ENCODE data around the gene CPPED1.
A peak's percentile ranks its signal among the peaks of the same experiment; 100 is the strongest.
"Not testable (repeated sequence)": the region's sequence is repeated elsewhere in the genome, so short reads cannot be mapped to it uniquely, and the experiment has no call there.

The CPPED1 gene

GRCh38 chr16:12803203-12804093 is at the start of gene CPPED1:
CPPED1 (minus strand) TSS chr16:12803887; CDS start chr16:12803776, 111 bp downstream.
- peak; percentile 88 for DNase-seq (ENCODE audit: low spot score)

- no peak for DNase-seq (ENCODE audit: low spot score)
Observed at GRCh38 chr16:12850186-12850585, 46.5 kb upstream of the CPPED1 start.

GRCh38 chr16:12846592-12846991 is 42.9 kb upstream of the CPPED1 start:
- DNase-seq (ENCODE audit: low spot score), result no peak

GRCh38 chr16:12845282-12845681 is 41.6 kb upstream of the CPPED1 start:
- no peak for DNase-seq (ENCODE audit: low spot score)

GRCh38 chr16:12837756-12838155 is 34.1 kb upstream of the CPPED1 start:
- DNase-seq (ENCODE audit: low spot score), result no peak

GRCh38 chr16:12837291-12837690 is 33.6 kb upstream of the CPPED1 start:
- no peak for DNase-seq (ENCODE audit: low spot score)

GRCh38 chr16:12833926-12834325 is 30.2 kb upstream of the CPPED1 start:
- no peak for DNase-seq (ENCODE audit: low spot score)

GRCh38 chr16:12829096-12829888 is 25.6 kb upstream of the CPPED1 start:
- DNase-seq (ENCODE audit: low spot score), result no peak

- no peak for DNase-seq (ENCODE audit: low spot score)
Observed at GRCh38 chr16:12828206-12828605, 24.5 kb upstream of the CPPED1 start.

- DNase-seq (ENCODE audit: low spot score), result no peak
Observed at GRCh38 chr16:12826559-12826958, 22.9 kb upstream of the CPPED1 start.

- DNase-seq (ENCODE audit: low spot score), result peak; percentile 69
Observed at GRCh38 chr16:12819126-12820117, 15.7 kb upstream of the CPPED1 start.

GRCh38 chr16:12818326-12818725 is 14.6 kb upstream of the CPPED1 start:
- DNase-seq (ENCODE audit: low spot score), result no peak

GRCh38 chr16:12816791-12817214 is 13.1 kb upstream of the CPPED1 start:
- not testable (repeated sequence) for DNase-seq (ENCODE audit: low spot score)

GRCh38 chr16:12815361-12815760 is 11.7 kb upstream of the CPPED1 start:
- no peak for DNase-seq (ENCODE audit: low spot score)

- DNase-seq (ENCODE audit: low spot score), result not testable (repeated sequence)
Observed at GRCh38 chr16:12813734-12814133, 10.0 kb upstream of the CPPED1 start.

GRCh38 chr16:12813321-12813720 is 9.6 kb upstream of the CPPED1 start:
- DNase-seq (ENCODE audit: low spot score), result not testable (repeated sequence)

GRCh38 chr16:12811441-12812383 is 8.0 kb upstream of the CPPED1 start:
- no peak for DNase-seq (ENCODE audit: low spot score)

- DNase-seq (ENCODE audit: low spot score), result no peak
Observed at GRCh38 chr16:12805066-12805465, 1.4 kb upstream of the CPPED1 start.

GRCh38 chr16:12804395-12804794 is 708 bp upstream of the CPPED1 start:
- DNase-seq (ENCODE audit: low spot score), result no peak

GRCh38 chr16:12802661-12803060 is 1.0 kb downstream of the CPPED1 start:
- no peak for DNase-seq (ENCODE audit: low spot score)

- no peak for DNase-seq (ENCODE audit: low spot score)
Observed at GRCh38 chr16:12802048-12802447, 1.6 kb downstream of the CPPED1 start.
